H1 (cell line): Measurements from ENCODE around the gene RFX2. TPM values are rescaled to one million over a fixed set of nuclear protein-coding genes. Genes with fewer than 3 reads are reported as not detected.

Experiments used
- CTCF ChIA-PET: fragments of 300-600 bp; sonication (Branson Sonifier 250); formaldehyde crosslinking; loops from one replicate; lab custom pipeline; 2021; ENCODE audit not compliant: partially characterized antibody; lab: Charles Lee
- POLR2A ChIA-PET: fragments of 300-600 bp; sonication (Branson Sonifier 250); formaldehyde crosslinking; loops from one replicate; lab custom pipeline; 2021; ENCODE audit warnings: inconsistent platforms; ENCODE audit not compliant: partially characterized antibody; lab: Charles Lee
- DNase-seq, 2 experiments: peaks; one replicate each; pipeline versions ENCODE4 v3.0.0 to v3.0.0-alpha.2; 2010 to 2022; ENCODE audit warnings: low spot score in 2 of 2, low read depth in 1 of 2, mixed read lengths in 1 of 2
- FAIRE-seq: peaks from 2 replicates; lab custom pipeline; 2011; peaks lifted over from hg19 to GRCh38; lab: Jason Lieb, UNC
- H2AFZ ChIP-seq: 2 replicates; pipeline ENCODE4 v1.8.1; 2012; ENCODE audit warnings: low read length, inconsistent platforms
- H2AK5ac ChIP-seq: 2 replicates; pipeline ENCODE4 v1.6.1; 2013; ENCODE audit warnings: low read depth, low read length
- H2BK120ac ChIP-seq: replicated peaks from 2 replicates; pipeline ENCODE3; 2013; ENCODE audit warnings: low read depth, low read length, inconsistent platforms
- H2BK12ac ChIP-seq: 2 replicates; pipeline ENCODE4 v1.6.1; 2013; ENCODE audit warnings: low read depth, low read length
- H2BK15ac ChIP-seq: 2 replicates; pipeline ENCODE4 v1.6.1; 2013; ENCODE audit warnings: low read length
- H2BK20ac ChIP-seq: 2 replicates; pipeline ENCODE4 v1.6.1; 2013; ENCODE audit warnings: low read length
- H2BK5ac ChIP-seq: 2 replicates; pipeline ENCODE4 v1.6.1; 2013; ENCODE audit warnings: low read depth, low read length
- H3K14ac ChIP-seq: 2 replicates; pipeline ENCODE4 v1.6.1; 2013; ENCODE audit warnings: inconsistent platforms; ENCODE audit not compliant: insufficient read length
- H3K18ac ChIP-seq: 2 replicates; pipeline ENCODE4 v1.6.1; 2013; ENCODE audit warnings: low read length; ENCODE audit errors: extremely low read depth
- H3K23ac ChIP-seq: 2 replicates; pipeline ENCODE4 v1.6.1; 2013; ENCODE audit warnings: inconsistent platforms; ENCODE audit not compliant: insufficient read length
- H3K23me2 ChIP-seq: 2 replicates; pipeline ENCODE4 v1.6.1; 2013; ENCODE audit warnings: low read depth, low read length
- H3K27ac ChIP-seq: 2 replicates; pipeline ENCODE4 v1.6.1; 2011; ENCODE audit warnings: low read depth, low read length, inconsistent platforms
- H3K27me3 ChIP-seq, 4 experiments: replicated peaks in 1 of 4; 1 replicate in 1 of 4; 2 replicates in 3 of 4; pipeline versions ENCODE4 v1.6.1 to v1.8.1; 2011 to 2013; ENCODE audit warnings: low read length in 3 of 4, mild to moderate bottlenecking in 3 of 4, inconsistent platforms in 2 of 4, mixed read lengths in 2 of 4, moderate library complexity in 1 of 4; ENCODE audit not compliant: control insufficient read depth in 3 of 4, insufficient read depth in 3 of 4; ENCODE audit errors: extremely low read depth in 1 of 4
- H3K36me3 ChIP-seq, 4 experiments: 2 replicates each; pipeline versions ENCODE4 v1.6.1 to v1.8.1; 2011 to 2013; ENCODE audit warnings: mild to moderate bottlenecking in 4 of 4, low read length in 3 of 4, moderate library complexity in 2 of 4, control low read depth in 1 of 4, inconsistent platforms in 1 of 4; ENCODE audit not compliant: insufficient read depth in 4 of 4, control insufficient read depth in 2 of 4
- H3K4ac ChIP-seq: replicated peaks from 2 replicates; pipeline ENCODE3; 2013; ENCODE audit warnings: low read length, low read depth, mixed read lengths, inconsistent platforms; ENCODE audit not compliant: insufficient read length
- H3K4me1 ChIP-seq, 4 experiments: replicated peaks in 1 of 4; 1 replicate in 1 of 4; 2 replicates in 3 of 4; pipeline versions ENCODE4 v1.6.1 to v1.8.1; 2011 to 2013; ENCODE audit warnings: low read length in 3 of 4, inconsistent platforms in 2 of 4, mixed read lengths in 1 of 4; ENCODE audit not compliant: insufficient read depth in 4 of 4, control insufficient read depth in 3 of 4
- H3K4me2 ChIP-seq, 2 experiments: 2 replicates each; pipeline versions ENCODE4 v1.6.1 to v1.8.1; 2011 to 2013; ENCODE audit warnings: low read depth in 2 of 2, low read length in 2 of 2, control low read depth in 1 of 2, inconsistent platforms in 1 of 2, mild to moderate bottlenecking in 1 of 2; ENCODE audit not compliant: insufficient read depth in 1 of 2
- H3K4me3 ChIP-seq, 4 experiments: fragments of 200-600, 300-600 bp in 1 of 4; sonication (generic), shearing (Covaris generic), sonication (Bioruptor Twin) in 1 of 4; 2 replicates each; pipeline versions ENCODE4 v1.5.1 to v1.8.1; 2011 to 2016; ENCODE audit warnings: low read length in 4 of 4, low read depth in 3 of 4, control low read depth in 2 of 4, inconsistent platforms in 2 of 4, mild to moderate bottlenecking in 2 of 4, mixed read lengths in 1 of 4, moderate library complexity in 1 of 4; ENCODE audit not compliant: insufficient read depth in 2 of 4; ENCODE audit errors: extremely low read depth in 1 of 4
- H3K56ac ChIP-seq: replicated peaks from 2 replicates; pipeline ENCODE3; 2013; ENCODE audit warnings: low read depth, mild to moderate bottlenecking, mixed read lengths, low read length, inconsistent platforms; ENCODE audit not compliant: insufficient read length
- H3K79me1 ChIP-seq: 2 replicates; pipeline ENCODE4 v1.6.1; 2013; ENCODE audit warnings: low read depth, low read length, control low read depth
- H3K79me2 ChIP-seq, 2 experiments: 2 replicates each; pipeline versions ENCODE4 v1.6.1 to v1.8.1; 2012 to 2013; ENCODE audit warnings: low read length in 2 of 2, mild to moderate bottlenecking in 2 of 2, inconsistent platforms in 1 of 2; ENCODE audit not compliant: insufficient read depth in 2 of 2, control insufficient read depth in 1 of 2
- H3K9ac ChIP-seq, 4 experiments: replicated peaks in 1 of 4; 1 replicate in 1 of 4; 2 replicates in 3 of 4; pipeline versions ENCODE4 v1.6.1 to v1.8.1; 2011 to 2013; ENCODE audit warnings: low read depth in 3 of 4, low read length in 3 of 4, control low read depth in 2 of 4, mild to moderate bottlenecking in 2 of 4, moderate library complexity in 2 of 4, inconsistent platforms in 1 of 4; ENCODE audit errors: extremely low read depth in 1 of 4
- H3K9me3 ChIP-seq, 2 experiments: 2 replicates each; pipeline versions ENCODE4 v1.6.1 to v1.8.1; 2012 to 2013; ENCODE audit warnings: mild to moderate bottlenecking in 2 of 2, moderate library complexity in 2 of 2, control low read depth in 1 of 2, inconsistent platforms in 1 of 2, low read depth in 1 of 2, low read length in 1 of 2, mixed read lengths in 1 of 2; ENCODE audit not compliant: insufficient read depth in 2 of 2
- H4K20me1 ChIP-seq, 2 experiments: replicated peaks in 1 of 2; 2 replicates each; pipeline versions ENCODE3 to v1.8.1; 2011 to 2013; ENCODE audit warnings: inconsistent platforms in 2 of 2, low read length in 2 of 2, mild to moderate bottlenecking in 1 of 2; ENCODE audit not compliant: insufficient read depth in 2 of 2, control insufficient read depth in 1 of 2
- H4K5ac ChIP-seq: 2 replicates; pipeline ENCODE4 v1.6.1; 2013; ENCODE audit warnings: low read length, low read depth, mixed read lengths, inconsistent platforms; ENCODE audit not compliant: insufficient read length
- H4K8ac ChIP-seq: 2 replicates; pipeline ENCODE4 v1.8.0; 2013; ENCODE audit warnings: mild to moderate bottlenecking, moderate library complexity, low read length, inconsistent platforms; ENCODE audit not compliant: insufficient read depth; ENCODE audit errors: extremely low read depth
- H4K91ac ChIP-seq: replicated peaks from 2 replicates; pipeline ENCODE3; 2013; ENCODE audit warnings: low read length, mixed read lengths, inconsistent platforms; ENCODE audit not compliant: insufficient read length
- ATF3 ChIP-seq: IDR thresholded peaks from 2 replicates; pipeline ENCODE4 v1.6.1; 2011; ENCODE audit warnings: low read depth, mild to moderate bottlenecking, low read length; ENCODE audit not compliant: insufficient read depth
- FOSL1 ChIP-seq: IDR thresholded peaks from 2 replicates; pipeline ENCODE4 v1.6.1; 2011; ENCODE audit warnings: mild to moderate bottlenecking, low read depth, low read length, moderate library complexity; ENCODE audit not compliant: insufficient read depth
- NRF1 ChIP-seq: IDR thresholded peaks from 2 replicates; pipeline ENCODE4 v1.6.1; 2011; ENCODE audit warnings: mild to moderate bottlenecking, low read depth, low read length, improper control_type of control experiment
- RAD21 ChIP-seq, 2 experiments: IDR thresholded peaks in 1 of 2; conservative IDR thresholded peaks in 1 of 2; 2 replicates each; pipeline ENCODE4 v1.6.1; 2011; ENCODE audit warnings: low read depth in 2 of 2, low read length in 2 of 2, improper control_type of control experiment in 1 of 2, inconsistent platforms in 1 of 2, mild to moderate bottlenecking in 1 of 2, moderate library complexity in 1 of 2
- WGBS, 2 experiments: shearing (Covaris generic) in 1 of 2; methylation state at CpG; one replicate each; pipeline versions ENCODE4 v1.1.6 to v1.1.7; 2013 to 2015; ENCODE audit warnings: low lambda C conversion rate in 2 of 2, mixed read lengths in 2 of 2, inconsistent platforms in 1 of 2, low coverage in 1 of 2, missing lambda C conversion rate in 1 of 2; ENCODE audit not compliant: insufficient replicate concordance in 2 of 2, insufficient coverage in 1 of 2, insufficient read length in 1 of 2; ENCODE audit errors: extremely low coverage in 1 of 2, missing lambda C conversion rate in 1 of 2; 5-methylcytosine and 5-hydroxymethylcytosine counted together
- polyA plus RNA-seq, 7 experiments: library from polyadenylated mRNA; depleted of rRNA in 3 of 7; stranded (reverse) in 5 of 7; unstranded in 2 of 7; fragments of >200 nt in 5 of 7; fragments of 200-250 nt in 2 of 7; gene quantifications; 1 replicate in 5 of 7; 2 replicates in 1 of 7; 4 replicates in 1 of 7; pipeline versions ENCODE4 v1.2.1 to v1.2.3, GENCODE V29; 2011 to 2013; ENCODE audit warnings: missing spikeins in 2 of 7, mixed read lengths in 2 of 7
- total RNA-seq: library from RNA; stranded (reverse); fragmentation: NEBNext Ultra II Directional; extraction: Animal tissue kit (Norgen Biotek cat#: 25700); gene quantifications from 2 replicates; pipeline ENCODE4 v1.2.1, GENCODE V29; 2021

Gene RFX2
- total and polyA plus RNA-seq, 2 of the 8 experiments (the other 6 are each of a cell fraction or from before 2014, with no cell fraction given) = 4.8 to 5.3 TPM

- H3K23me2 ChIP-seq = peaks cover 2% of the 10 kb centered on the region; the same call in 1 of the 2 replicates
- no peak overlapping the region for H3K4ac ChIP-seq
- H3K9me3 ChIP-seq = no peaks in the 10 kb centered on the region
- CTCF ChIA-PET = interaction anchor here (1.2 to 1.7 kb wide), 2 partner anchors 13 to 29 kb away, joined by 3 to 4 read pairs; no protein-coding TSS in a partner anchor
- no peak overlapping the region for H2BK120ac ChIP-seq
- no peak for TF ChIP-seq ATF3
- no peak for TF ChIP-seq NRF1
- no peak for TF ChIP-seq RAD21 (IDR thresholded peaks at IDR 0.05 in 1 of 2, conservative IDR thresholded peaks at IDR 0.05 in 1 of 2; ENCODE audit: low read depth in 2 of 2, low read length in 2 of 2)
- TF ChIP-seq FOSL1 = no peak
- TF ChIP-seq, all 59 proteins: peak for 0
- FAIRE-seq (no peak), DNase-seq (no peak)
- no peak overlapping the region for H3K27ac ChIP-seq
- no peaks in the 10 kb centered on the region for H3K79me1 ChIP-seq
- H3K27me3 ChIP-seq = peaks cover 0 to 2% (median 0%) of the 10 kb centered on the region in 4 experiments; a peak in 2 of 7 replicates
- peaks cover 0 to 1% of the 10 kb centered on the region in 2 experiments for H4K20me1 ChIP-seq
- H2BK20ac ChIP-seq = no peak overlapping the region
- H2AFZ ChIP-seq = no peak overlapping the region
- H3K9ac ChIP-seq = no peak overlapping the region
- no peak overlapping the region for H3K14ac ChIP-seq
- no peak overlapping the region for H3K4me2 ChIP-seq
- no peak overlapping the region for H3K18ac ChIP-seq
- H2BK12ac ChIP-seq = no peak overlapping the region
- H3K56ac ChIP-seq = no peak overlapping the region
- H3K36me3 ChIP-seq = no peaks in the 10 kb centered on the region
- H4K8ac ChIP-seq = no peak overlapping the region
- no peak overlapping the region for H4K91ac ChIP-seq
- POLR2A ChIA-PET = no interaction called here
- 81% methylated on average over 3 of the region's 3 CpGs; no CpG with 5 or more reads in 1 of the 2 experiments for WGBS, 2 experiments
- no peaks in the 10 kb centered on the region; a peak in 1 of 7 replicates for H3K4me1 ChIP-seq
- H3K4me3 ChIP-seq = no peak overlapping the region
- no peaks in the 10 kb centered on the region for H3K79me2 ChIP-seq
- no peak overlapping the region for H3K23ac ChIP-seq
- no peak overlapping the region for H2BK15ac ChIP-seq
- H4K5ac ChIP-seq = no peak overlapping the region
- no peak overlapping the region for H2BK5ac ChIP-seq
- H2AK5ac ChIP-seq = no peak overlapping the region
These were observed 8.3 kb downstream of the RFX2 start for GRCh38 chr19:6101991-6102390.
